Activated naive CD4-positive, alpha-beta T cell treated with Interleukin-2 at 50 U/mL for 16 hours (primary cell): Measurements from ENCODE around the gene WDR73.
A peak's percentile ranks its signal among the peaks of the same experiment; 100 is the strongest.
"Not testable (repeated sequence)": the region's sequence is repeated elsewhere in the genome, so short reads cannot be mapped to it uniquely, and the experiment has no call there.

Experiments used
- DNase-seq: peaks from one replicate; pipeline ENCODE4 v3.0.0-alpha.2; 2020

The WDR73 gene

DNA sequence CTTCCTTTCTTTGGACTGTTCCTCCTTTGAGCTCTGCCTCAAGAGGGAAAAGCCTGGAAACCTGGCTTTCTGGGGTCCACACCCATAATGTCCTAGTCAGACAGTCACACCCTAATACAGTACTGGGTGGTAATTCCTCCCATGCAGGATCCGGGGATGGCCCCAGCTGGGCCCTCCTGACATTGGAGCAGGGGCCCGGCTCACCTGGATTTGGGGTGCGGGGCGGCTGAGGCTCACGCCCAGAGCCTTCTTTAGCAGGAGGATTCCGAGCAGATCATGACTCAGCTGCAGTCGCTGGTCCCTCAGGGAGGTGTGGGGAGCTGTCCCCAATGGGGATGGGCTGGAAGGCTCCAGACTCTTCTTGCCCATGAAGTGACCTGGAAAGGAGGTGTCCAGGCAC lies 2.9 kb upstream of the WDR73 start:
- no peak for DNase-seq

DNA sequence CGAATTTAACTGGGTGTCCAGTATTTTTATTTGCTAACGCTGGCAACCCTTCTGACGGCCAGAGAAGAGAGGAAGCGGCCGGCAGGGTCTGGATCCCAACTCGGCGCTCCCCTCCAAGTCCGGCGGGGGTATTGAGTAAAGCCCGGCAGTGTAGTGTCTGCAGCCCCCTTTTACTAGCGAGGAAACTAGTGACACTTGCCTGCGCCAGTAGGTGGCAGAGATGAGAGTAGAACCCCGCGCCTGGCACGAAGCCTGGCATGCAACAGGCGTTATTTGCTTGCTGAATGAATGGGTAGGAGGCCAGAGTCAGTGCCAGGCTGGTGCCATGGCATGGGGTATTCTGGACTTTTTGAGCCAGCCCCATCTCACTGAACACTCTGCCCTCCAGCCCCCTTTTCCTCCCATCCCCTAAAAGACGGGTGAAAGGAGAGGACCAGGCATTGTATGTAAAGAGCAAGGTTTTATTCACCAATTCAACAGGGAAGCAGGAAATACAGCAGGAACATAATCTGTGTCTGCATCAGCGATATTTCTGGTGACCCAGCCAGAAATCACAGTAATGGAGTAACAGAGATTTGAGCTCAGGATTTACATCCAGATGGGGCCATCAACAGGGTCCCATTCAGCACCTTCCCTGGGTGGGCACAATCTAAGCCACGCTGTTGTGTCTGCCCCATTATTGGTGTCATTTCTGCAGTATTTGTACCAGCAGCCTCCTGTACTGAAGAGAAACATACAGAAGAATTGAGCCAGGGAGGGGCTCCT lies 788 bp upstream of the WDR73 start:
- peak; percentile 80 for DNase-seq

DNA sequence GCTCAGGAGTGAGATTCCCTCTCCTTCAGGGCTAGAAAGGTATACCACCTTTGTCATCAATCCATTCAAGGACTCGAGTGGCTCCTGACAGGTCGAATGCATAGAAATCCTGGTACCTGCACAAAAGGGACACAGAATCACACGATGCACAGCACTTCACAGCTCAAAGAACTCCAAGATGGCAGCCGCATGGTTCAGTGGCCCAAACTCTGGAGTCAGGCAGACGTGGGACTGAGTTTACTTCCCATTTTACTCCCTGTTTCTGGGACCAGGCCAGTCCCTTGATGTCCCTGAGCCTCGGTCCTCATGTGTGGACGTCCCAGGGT lies 536 bp downstream of the WDR73 start:
- DNase-seq = no peak

DNA sequence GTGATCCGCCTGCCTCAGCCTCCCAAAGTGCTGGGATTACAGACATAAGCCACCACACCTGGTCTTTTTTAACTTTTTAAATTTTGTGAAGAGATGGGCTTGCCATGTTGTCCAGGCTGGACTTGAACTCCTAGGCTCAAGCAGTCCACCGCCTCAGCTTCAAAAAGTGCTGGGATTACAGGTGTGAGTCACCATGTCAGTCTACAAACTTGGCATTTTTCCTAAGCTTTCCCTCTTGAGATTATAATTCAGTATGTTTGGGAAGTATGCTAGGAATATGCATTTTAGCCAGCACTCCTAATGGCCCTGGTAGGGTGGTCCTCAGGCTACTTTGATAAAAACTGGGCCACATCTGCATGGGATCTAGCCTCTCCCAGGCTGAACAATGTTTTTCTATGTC lies 4.4 kb downstream of the WDR73 start:
- no peak for DNase-seq

DNA sequence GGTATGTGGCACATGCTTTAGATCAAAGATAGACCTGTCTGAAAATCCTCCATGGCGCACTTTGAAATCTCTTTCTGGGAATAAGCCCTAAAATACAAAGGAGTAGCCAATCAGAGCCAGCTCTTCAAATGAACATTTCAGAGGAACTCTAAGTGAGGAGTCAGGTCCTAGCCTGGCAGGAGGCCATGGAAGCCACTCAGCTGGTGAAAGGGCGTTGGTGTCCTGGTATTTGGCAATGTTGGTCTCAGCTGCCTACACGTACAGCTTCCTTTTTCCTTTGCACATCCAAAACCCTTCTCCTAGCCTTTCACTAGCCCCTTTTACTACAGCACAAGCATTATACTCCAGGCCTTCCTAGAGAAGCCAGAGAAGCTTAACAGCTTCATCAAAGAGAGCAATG lies 5.5 kb downstream of the WDR73 start:
- no peak for DNase-seq

DNA sequence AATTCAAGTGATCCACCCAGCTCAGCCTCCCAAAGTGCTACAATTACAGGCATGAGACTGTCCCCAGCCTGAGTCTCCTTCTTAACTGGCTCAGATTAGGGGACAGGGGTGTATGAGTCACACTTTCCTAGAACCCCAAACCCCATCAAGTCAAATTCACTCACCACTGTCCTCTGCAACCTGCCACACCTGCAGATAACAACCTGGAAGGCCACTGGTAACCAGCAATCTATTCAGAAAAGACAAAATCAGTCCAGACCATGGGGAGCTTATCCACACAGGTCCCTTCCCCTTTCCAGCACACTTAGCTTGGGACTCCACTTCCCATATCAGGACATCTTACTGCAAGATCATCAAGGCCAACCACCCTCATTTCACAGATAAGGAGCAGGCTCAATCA lies 6.4 kb downstream of the WDR73 start:
- DNase-seq = no peak

DNA sequence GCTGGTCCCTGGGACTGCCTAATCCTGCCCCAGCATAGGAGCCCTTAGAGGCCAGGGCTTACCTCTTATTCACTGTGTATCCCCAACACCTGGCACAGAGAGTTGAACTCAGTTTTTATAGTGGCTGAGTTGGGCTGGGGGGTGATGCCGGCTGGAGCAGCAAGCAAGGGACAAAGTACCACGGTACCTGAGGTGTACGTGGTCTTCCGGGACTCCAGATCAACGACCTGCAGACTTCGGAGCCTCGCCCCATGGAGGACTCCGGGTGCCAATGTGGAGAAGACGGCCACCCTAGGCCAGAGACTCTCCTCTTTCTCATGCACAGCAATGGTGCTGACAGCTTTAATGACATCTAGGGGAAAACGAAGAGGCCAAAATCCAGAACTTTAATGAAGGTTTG lies 8.1 kb downstream of the WDR73 start:
- DNase-seq = no peak

DNA sequence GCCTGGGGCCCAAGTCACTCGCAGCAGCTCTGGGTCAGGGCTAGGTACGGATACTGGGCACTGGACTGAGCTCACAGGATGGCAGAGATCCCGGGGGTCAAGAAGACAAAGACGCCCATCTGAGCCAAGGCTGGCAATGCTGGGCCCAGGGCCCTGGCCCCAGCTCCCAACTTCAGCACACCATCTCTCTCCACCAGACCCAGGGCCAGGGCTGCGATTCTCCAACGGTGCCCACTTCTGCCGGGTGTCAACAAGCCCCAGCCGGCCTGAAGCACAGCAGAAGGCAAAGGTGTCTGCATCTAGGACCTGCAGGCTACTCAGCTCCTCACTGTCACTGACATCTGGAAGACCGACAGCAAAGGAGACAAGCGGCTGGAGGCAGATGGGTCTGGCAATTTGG lies 8.6 kb downstream of the WDR73 start:
- DNase-seq = no peak

DNA sequence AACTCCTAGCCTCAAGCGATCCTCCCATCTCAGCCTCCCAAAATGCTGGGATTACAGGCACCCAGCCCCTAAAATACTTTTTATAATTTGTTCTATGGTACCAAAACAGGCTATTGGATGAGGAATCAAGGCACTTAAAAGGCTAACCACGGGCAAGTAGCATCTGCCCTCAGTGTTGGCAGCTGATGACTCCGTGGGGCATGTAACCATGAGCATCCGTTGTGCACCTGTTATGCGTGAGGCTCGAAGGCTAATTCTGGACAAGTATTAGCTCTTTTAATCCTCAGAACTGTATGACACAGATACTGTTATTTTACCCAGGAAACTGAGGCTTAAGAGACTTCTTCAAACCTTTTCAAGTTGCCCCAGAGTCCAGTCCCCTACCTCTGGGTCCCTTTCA lies 10.2 kb downstream of the WDR73 start:
- DNase-seq = no peak

DNA sequence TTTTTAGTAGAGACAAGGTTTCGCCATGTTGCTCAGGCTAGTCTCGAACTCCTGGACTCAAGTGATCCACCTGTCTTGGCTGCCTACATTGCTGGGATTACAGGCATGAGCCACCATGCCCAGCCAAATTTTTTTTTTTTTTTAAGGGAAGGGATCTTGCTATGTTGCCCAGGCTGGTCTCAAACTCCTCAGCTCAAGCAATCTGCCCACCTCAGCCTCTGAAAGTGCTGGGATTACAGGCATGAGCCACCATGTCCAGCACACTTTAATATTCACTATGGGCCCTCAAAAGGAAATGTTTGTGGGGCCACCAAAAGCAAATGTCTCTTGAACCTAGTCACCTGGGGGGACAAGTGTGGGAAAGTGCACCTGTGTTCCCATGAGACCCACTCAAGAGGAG lies 11.4 kb downstream of the WDR73 start:
- DNase-seq = not testable (repeated sequence)

DNA sequence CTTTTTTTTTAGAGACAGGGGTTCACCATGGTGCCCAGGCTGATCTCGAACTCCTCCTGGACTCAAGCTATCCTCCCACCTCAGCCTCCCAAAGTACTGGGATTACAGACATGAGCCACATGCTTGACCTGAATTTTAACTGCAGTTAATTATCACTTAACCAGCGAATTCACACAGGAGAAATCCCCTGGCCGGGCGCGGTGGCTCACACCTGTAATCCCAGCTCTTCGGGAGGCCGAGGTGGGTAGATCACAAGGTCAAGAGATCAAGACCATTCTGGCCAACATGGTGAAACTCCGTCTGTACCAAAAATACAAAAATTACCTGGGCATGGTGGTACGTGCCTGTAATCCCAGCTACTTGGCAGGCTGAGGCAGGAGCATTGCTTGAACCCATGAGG lies 12.2 kb downstream of the WDR73 start:
- DNase-seq = not testable (repeated sequence)

DNA sequence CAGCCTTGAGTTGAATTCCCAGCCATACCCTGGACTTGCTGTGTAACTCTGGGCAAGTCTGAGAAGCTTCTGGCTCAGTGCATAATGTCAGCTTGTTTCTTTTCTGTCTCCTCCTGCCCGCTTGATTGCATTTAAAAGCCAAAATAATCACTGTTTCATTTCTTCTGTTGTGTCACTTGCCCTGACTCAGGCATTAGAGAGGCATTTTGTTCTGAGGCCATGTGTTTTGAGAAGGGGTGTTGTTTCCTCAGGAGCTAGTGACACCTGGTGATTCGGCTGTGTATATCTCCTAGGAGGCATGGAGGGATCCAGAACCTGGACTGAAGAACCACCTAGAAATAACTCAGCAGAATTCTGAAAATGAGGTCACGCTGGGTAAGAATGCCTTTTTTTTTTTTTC lies 16.0 kb downstream of the WDR73 start:
- DNase-seq = no peak

DNA sequence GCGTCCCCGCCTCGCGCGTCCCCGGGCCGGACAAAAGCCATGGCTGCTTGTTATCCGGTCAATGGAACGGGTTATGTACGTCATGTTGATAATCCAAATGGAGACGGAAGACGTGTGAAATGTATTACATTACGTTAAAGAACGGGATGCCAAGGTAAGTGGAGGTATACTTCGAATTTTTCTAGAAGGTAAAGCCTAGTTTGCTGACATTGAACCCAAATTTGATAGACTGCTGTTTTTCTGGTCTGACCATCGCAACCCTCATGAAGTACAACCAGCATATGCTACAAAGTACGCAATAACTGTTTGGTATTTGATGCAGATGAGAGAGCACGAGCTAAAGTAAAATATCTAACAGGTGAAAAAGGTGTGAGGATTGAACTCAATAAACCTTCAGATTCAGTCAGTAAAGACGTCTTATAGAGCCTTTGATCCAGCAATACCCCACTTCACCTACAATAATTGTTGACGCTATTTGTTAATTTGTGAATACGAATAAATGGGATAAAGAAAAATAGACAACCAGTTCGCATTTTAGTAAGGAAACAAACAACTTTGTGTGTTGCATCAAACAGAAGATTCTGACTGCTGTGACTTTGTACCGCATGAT lies 19.8 kb downstream of the WDR73 start:
- no peak for DNase-seq

DNA sequence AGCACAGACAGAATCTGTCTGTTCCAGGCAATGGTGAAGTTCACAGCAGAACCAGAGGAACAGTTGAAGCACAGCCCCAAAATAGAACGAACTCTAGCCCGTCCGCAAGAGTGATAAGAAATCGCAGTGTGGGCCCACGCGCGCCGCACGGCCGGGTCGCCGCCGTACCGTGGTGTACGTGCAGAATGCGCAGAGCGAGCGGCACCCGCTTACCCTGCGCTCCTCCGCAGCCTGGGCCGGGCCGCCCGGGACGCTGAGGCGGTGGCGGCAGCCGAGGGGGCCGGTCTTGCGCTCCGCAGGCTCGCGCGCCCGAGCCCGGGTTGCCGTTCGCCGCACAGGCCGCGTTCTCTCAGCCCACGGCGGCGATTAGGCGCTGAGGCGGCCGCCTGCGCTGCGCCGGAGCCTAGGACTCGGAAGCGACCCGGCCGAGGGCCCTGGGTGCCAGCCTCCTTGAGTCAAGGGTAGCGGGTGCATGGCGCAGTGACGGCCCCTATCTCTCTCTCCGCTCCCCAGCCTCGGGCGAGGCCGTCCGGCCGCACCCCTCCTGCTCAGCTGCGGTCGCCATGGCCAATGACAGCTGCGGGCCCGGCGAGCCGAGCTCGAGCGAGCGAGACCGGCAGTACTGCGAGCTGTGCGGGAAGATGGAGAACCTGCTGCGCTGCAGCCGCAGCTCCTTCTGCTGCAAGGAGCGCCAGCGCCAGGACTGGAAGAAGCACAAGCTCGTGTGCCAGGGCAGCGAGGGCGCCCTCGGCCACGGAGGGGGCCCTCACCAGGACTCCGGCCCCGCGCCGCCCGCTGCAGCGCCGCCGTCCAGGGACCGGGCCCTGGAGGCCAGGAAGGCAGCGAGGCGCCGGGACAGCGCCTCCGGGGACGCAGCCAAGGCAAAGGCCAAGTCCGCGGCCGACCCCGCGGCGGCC lies 20.5 kb downstream of the WDR73 start:
- peak; percentile 77 for DNase-seq

DNA sequence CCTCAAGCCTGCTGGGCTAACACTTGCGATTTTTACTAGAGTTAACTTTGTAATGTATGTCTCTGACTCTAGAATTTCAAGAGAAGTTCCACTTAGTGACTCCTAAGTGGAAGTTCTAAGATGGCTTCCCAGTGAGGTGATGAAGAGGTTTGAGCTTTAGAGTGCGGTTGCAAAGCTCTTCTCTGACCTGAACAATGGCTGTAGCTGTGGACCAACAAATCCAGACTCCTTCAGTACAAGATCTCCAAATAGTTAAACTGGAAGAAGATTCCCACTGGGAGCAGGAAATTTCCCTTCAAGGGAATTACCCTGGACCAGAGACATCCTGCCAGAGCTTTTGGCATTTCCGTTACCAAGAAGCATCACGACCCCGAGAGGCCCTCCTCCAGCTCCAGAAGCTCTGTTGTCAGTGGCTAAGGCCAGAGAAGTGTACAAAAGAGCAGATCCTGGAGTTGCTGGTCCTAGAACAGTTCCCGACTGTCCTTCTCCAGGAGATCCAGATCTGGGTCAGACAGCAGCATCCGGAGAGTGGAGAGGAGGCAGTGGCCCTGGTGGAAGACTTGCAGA lies 22.3 kb downstream of the WDR73 start:
- DNase-seq = no peak

DNA sequence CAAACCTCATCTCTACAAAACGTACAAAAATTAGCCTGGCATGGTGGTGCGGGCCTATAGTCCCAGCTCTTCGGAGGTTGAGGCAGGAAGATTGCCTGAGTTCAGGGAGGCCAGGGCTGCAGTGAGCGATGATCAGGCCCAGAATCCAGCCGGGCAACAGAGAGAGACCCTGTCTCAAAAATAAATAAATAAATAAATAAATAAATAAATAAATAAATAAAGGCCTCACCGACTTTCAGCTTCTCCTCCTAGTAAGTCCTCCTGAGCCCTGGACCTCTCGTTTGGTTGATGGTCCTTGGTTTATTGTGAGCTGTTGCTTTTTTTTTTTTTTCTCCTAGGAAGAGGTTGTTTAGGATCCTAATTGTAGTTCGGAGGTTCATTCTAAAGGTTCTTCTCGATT lies 25.1 kb downstream of the WDR73 start:
- no peak for DNase-seq

DNA sequence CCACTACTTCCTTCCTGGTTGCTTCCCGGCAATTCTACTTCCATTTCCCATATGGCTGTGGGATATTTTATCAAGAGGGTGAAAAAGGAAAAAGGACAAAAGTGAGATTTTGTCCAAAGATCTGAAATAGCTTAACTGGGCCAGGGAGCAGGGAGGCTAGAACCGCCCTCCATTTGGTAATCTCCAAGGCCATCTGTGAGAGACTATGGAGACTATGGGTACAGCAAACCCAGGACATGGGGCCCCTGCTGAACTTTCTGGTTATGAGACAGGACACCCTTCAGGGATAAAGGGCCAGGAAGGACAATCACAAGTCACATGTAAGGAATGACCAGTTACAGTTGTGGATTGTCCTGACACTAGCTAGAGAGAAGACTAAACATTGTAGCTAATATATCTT lies 29.0 kb downstream of the WDR73 start:
- no peak for DNase-seq

DNA sequence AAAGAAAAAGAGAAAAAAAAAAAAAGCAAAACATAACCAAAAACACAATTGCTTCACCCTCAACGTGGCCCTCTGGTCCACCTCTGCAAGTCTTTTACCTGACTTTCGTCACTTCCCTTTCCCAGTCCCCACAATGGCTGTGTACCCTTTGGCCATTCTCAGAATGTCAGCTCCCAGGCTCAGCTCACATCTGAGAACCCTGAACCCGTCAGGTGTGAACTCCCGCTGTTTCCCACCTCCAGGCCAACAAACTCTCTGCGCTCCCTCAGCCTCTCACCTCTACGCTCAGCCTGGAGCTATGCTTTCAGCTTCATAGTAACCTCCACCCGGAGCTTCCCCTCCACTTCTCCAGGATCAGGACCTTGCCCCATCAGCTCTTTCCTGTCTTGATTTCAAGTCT lies 29.7 kb downstream of the WDR73 start:
- DNase-seq = no peak

DNA sequence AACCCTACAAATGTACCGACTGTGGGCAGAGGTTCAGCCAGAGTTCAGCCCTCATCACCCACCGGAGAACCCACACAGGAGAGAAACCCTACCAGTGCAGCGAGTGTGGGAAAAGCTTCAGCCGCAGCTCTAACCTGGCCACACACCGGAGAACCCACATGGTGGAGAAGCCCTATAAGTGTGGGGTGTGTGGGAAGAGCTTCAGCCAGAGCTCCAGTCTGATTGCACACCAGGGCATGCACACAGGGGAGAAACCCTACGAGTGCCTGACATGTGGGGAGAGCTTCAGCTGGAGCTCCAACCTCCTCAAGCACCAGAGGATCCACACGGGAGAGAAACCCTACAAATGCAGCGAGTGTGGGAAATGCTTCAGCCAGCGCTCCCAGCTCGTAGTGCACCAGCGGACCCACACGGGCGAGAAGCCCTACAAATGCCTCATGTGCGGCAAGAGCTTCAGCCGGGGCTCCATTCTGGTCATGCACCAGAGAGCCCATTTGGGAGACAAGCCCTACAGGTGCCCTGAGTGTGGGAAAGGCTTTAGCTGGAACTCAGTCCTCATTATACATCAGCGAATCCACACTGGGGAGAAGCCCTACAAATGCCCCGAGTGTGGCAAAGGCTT lies 32.6 kb downstream of the WDR73 start:
- no peak for DNase-seq

DNA sequence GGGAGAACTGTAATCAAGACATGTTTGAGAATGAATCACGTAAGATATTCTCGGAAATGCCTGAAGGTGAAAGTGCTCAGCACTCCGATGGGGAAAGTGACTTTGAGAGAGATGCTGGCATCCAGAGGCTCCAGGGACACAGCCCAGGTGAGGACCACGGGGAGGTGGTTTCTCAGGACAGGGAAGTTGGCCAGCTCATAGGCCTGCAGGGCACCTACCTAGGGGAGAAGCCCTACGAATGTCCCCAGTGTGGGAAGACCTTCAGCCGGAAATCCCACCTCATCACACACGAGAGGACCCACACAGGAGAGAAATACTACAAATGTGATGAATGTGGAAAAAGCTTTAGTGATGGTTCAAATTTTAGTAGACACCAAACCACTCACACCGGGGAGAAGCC lies 33.5 kb downstream of the WDR73 start:
- DNase-seq = no peak

DNA sequence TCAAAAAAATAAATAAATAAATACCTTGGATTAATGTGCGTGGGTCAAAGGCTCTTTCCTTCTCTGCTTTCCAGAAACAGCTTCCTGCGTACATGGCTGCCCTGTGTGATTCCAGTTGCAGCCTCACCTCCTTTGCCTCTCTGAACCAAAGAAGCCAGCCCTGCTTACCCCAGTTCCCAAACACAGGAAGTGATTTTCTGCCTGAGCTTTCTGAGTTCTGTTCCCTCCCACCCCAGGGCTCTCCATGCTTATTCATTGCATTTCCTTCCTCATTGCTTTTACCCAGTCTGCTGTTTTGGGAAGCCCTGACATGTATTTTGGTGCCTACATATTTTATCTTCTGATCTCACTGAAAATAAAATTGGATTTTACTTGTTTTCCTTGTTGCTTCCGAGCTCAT lies 37.8 kb downstream of the WDR73 start:
- DNase-seq = no peak

DNA sequence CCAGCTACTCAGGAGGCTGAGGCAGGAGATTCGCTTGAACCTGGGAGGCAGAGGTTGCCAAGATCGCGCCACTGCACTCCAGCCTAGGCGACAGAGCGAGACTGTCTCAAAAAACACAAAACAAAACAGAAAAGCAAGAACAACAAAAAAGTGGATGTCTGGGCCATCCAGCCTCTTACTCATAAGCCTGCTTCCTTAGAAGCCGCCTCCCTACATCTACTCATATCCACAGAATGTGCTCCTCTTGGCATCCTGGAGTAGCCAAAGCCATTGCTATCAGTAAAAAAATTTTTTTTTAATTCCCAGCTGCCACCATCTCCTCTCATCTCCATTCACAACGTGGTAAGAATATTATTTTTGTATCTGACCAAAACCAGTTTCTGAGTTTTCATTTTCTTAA lies 42.5 kb downstream of the WDR73 start:
- DNase-seq = no peak

DNA sequence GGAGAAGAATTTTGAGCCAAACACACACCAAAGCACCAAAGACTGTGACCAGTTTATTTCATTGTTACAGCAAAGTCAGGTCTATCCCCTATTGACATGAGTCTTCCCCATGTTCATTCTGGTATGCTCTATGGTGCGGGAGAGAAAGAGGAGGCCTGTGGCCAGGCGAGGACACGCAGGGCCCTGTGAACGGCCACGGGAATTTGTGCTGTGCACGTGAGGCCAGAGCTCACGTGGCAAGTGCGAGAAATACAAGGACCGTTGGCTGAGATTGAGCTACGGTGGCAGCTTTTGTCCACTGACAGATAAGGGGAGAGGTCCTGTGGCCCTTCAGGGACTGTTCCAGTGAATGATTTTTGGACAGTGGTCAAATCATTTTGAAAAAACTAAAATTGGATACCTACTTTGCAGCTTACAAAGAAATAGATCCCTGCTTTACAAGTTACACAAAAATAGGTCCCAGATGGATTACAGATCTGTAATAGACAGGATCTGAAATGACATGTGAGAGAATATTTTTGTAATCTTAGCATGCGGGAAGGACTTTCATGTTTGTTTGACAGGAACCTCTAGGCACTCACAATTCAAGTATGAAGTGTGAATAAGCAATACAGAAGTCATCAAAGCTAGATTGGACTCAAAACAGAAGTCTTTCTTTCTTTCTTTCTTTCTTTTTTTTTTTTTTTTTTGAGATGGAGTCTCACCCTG lies 44.1 kb downstream of the WDR73 start:
- no peak for DNase-seq
